HUES6 (cell line): ENCODE data around the gene DNM1.
A peak's percentile ranks its signal among the peaks of the same experiment; 100 is the strongest.
"Not testable (repeated sequence)": the region's sequence is repeated elsewhere in the genome, so short reads cannot be mapped to it uniquely, and the experiment has no call there.

Source experiments
- H3K27ac ChIP-seq: 2 replicates; pipeline ENCODE4 v1.7.0; 2013; ENCODE audit warnings: low read depth, mild to moderate bottlenecking, low read length, inconsistent platforms
- H3K27me3 ChIP-seq: 2 replicates; pipeline ENCODE4 v1.6.1; 2013; ENCODE audit warnings: low read length; ENCODE audit not compliant: control insufficient read depth, insufficient read depth
- H3K36me3 ChIP-seq: 2 replicates; pipeline ENCODE4 v1.6.1; 2013; ENCODE audit warnings: low read length; ENCODE audit not compliant: control insufficient read depth, insufficient read depth
- H3K4me1 ChIP-seq: 2 replicates; pipeline ENCODE4 v1.6.1; 2013; ENCODE audit warnings: low read length; ENCODE audit not compliant: control insufficient read depth, insufficient read depth
- H3K4me3 ChIP-seq: 2 replicates; pipeline ENCODE4 v1.5.1; 2013; ENCODE audit warnings: low read depth, low read length
- H3K9ac ChIP-seq: one replicate; pipeline ENCODE4 v1.6.1; 2013; ENCODE audit warnings: mild to moderate bottlenecking, low read length
- H3K9me3 ChIP-seq: 2 replicates; pipeline ENCODE4 v1.6.1; 2013; ENCODE audit warnings: low read depth, low read length; ENCODE audit not compliant: control insufficient read depth, insufficient read depth

DNM1 gene

GRCh38 chr9:128180001-128180400 lies 23.2 kb upstream of the DNM1 start:
- H3K9ac ChIP-seq = no peak overlapping the region
- no peaks in the 10 kb centered on the region for H3K4me1 ChIP-seq
- peaks cover 4% of the 10 kb centered on the region; the same call in 1 of the 2 replicates for H3K9me3 ChIP-seq
- peaks cover 68% of the 10 kb centered on the region for H3K36me3 ChIP-seq
- H3K27ac ChIP-seq = no peak overlapping the region
- no peaks in the 10 kb centered on the region for H3K27me3 ChIP-seq
- no peak overlapping the region for H3K4me3 ChIP-seq

- Histone ChIP-seq H3K27ac (no peak overlapping the region), H3K9ac (no peak overlapping the region), H3K4me3 (no peak overlapping the region), H3K36me3 (peaks cover 68% of the 10 kb centered on the region), H3K27me3 (no peaks in the 10 kb centered on the region), H3K4me1 (no peaks in the 10 kb centered on the region), H3K9me3 (peaks cover 4% of the 10 kb centered on the region; the same call in 1 of the 2 replicates)
These were observed 22.7 kb upstream of the DNM1 start for GRCh38 chr9:128180447-128180846.

- H3K36me3 ChIP-seq = peaks cover 66% of the 10 kb centered on the region
- H3K4me3 ChIP-seq, H3K4me1 ChIP-seq, H3K27me3 ChIP-seq, H3K27ac ChIP-seq, H3K9ac ChIP-seq, H3K9me3 ChIP-seq: not testable (repeated sequence)
These were observed 21.7 kb upstream of the DNM1 start for GRCh38 chr9:128181480-128181879.

GRCh38 chr9:128182893-128183588 lies 20.1 kb upstream of the DNM1 start:
- H3K27me3 ChIP-seq = no peaks in the 10 kb centered on the region
- peaks cover 63% of the 10 kb centered on the region for H3K36me3 ChIP-seq
- no peak overlapping the region for H3K4me3 ChIP-seq
- H3K9ac ChIP-seq = no peak overlapping the region
- H3K27ac ChIP-seq = no peak overlapping the region
- no peaks in the 10 kb centered on the region for H3K4me1 ChIP-seq
- peaks cover 4% of the 10 kb centered on the region; the same call in 1 of the 2 replicates for H3K9me3 ChIP-seq

GRCh38 chr9:128185979-128186965 lies 16.9 kb upstream of the DNM1 start:
- Histone ChIP-seq H3K4me1 (peaks cover 7% of the 10 kb centered on the region), H3K9ac (no peak overlapping the region), H3K9me3 (no peaks in the 10 kb centered on the region), H3K27me3 (no peaks in the 10 kb centered on the region), H3K27ac (no peak overlapping the region), H3K36me3 (peaks cover 49% of the 10 kb centered on the region), H3K4me3 (no peak overlapping the region)

- Histone ChIP-seq H3K36me3 (peaks cover 49% of the 10 kb centered on the region), H3K4me1 (peaks cover 7% of the 10 kb centered on the region), H3K27ac (no peak overlapping the region), H3K27me3 (no peaks in the 10 kb centered on the region), H3K4me3 (no peak overlapping the region), H3K9ac (no peak overlapping the region), H3K9me3 (no peaks in the 10 kb centered on the region)
These were observed 15.8 kb upstream of the DNM1 start for GRCh38 chr9:128187361-128187760.

GRCh38 chr9:128188209-128188608 lies 15.0 kb upstream of the DNM1 start:
- H3K27me3 ChIP-seq = no peaks in the 10 kb centered on the region
- peaks cover 44% of the 10 kb centered on the region for H3K36me3 ChIP-seq

GRCh38 chr9:128190013-128190412 lies 13.2 kb upstream of the DNM1 start:
- Histone ChIP-seq H3K27me3 (no peaks in the 10 kb centered on the region), H3K27ac (no peak overlapping the region), H3K4me3 (no peak overlapping the region), H3K9ac (no peak overlapping the region), H3K9me3 (no peaks in the 10 kb centered on the region), H3K4me1 (peaks cover 7% of the 10 kb centered on the region), H3K36me3 (peaks cover 37% of the 10 kb centered on the region)

More at GRCh38 chr9:128188209-128188608, 15.0 kb upstream of the DNM1 start:
- peaks cover 7% of the 10 kb centered on the region for H3K4me1 ChIP-seq
- no peaks in the 10 kb centered on the region for H3K9me3 ChIP-seq
- no peak overlapping the region for H3K9ac ChIP-seq
- no peak overlapping the region for H3K4me3 ChIP-seq
- H3K27ac ChIP-seq = no peak overlapping the region

GRCh38 chr9:128190516-128191405 lies 12.4 kb upstream of the DNM1 start:
- H3K4me1 ChIP-seq = peaks cover 7% of the 10 kb centered on the region
- no peaks in the 10 kb centered on the region for H3K9me3 ChIP-seq
- H3K27me3 ChIP-seq = no peaks in the 10 kb centered on the region
- H3K4me3 ChIP-seq = peak overlapping the region; percentile 92
- H3K36me3 ChIP-seq = peaks cover 30% of the 10 kb centered on the region
- 0 out of 2 replicates have a peak overlapping the region, but pooled peaks have one; percentile 42 for H3K27ac ChIP-seq
- H3K9ac ChIP-seq = peak overlapping the region; percentile 88

GRCh38 chr9:128191406-128192046 lies 11.7 kb upstream of the DNM1 start, which contains the start of gene CIZ1:
TSS of gene CIZ1 (minus strand) at chr9:128191572. CDS start at chr9:128190857, 715 bp downstream.
- H3K4me3 ChIP-seq = peak within 1 kb of the TSS; percentile 92
- H3K9ac ChIP-seq = peak within 1 kb of the TSS; percentile 88
- H3K27me3 ChIP-seq = no peaks in the 10 kb centered on the region
- peak within 1 kb of the TSS; percentile 74; the same call in 1 of the 2 replicates for H3K27ac ChIP-seq
- H3K4me1 ChIP-seq = peaks cover 7% of the 10 kb centered on the region
- H3K9me3 ChIP-seq = no peaks in the 10 kb centered on the region
- H3K36me3 ChIP-seq = peaks cover 25% of the 10 kb centered on the region
